GM10266 (cell line): ENCODE results near the gene ENPP5.

Source experiments
- DNase-seq: peaks from one replicate; pipeline ENCODE4 v3.0.0; 2012; ENCODE audit errors: extremely low spot score
- CTCF ChIP-seq: IDR thresholded peaks from 2 replicates; pipeline ENCODE4 v1.5.1; 2012; ENCODE audit warnings: mild to moderate bottlenecking, low read depth; ENCODE audit not compliant: control insufficient read depth, insufficient read depth; ENCODE audit errors: missing control alignments

The ENPP5 gene

DNA sequence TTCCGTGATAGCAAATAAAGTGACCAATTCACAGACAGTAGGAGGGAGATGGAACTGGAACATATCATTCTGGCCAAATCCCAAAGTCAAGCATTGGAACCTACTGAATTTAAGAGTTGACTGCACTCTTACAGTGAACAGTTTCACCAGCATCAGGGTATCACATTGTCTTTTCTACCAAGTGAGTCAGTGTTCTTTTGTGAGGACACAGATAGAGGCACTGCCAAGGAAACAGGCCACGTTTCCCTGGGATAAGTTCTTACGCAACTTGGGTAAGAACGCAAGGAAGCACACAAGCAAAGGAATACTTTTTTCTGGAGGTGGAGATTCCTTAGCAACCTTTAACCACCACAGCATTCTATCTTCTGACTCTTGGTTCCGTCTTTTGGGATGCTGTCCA, 28.6 kb upstream of the ENPP5 start:
- no peak for DNase-seq
- TF ChIP-seq CTCF: no peak

GRCh38 chr6:46191961-46192360, 21.2 kb upstream of the ENPP5 start:
- TF ChIP-seq CTCF: no peak
- no peak for DNase-seq

- DNase-seq: no peak
- TF ChIP-seq CTCF: no peak
Observed at GRCh38 chr6:46190889-46191288, 20.1 kb upstream of the ENPP5 start.

- TF ChIP-seq CTCF: no peak
- no peak for DNase-seq
Observed at GRCh38 chr6:46189726-46190125, 18.9 kb upstream of the ENPP5 start.

- no peak for TF ChIP-seq CTCF
- DNase-seq: no peak
Observed at GRCh38 chr6:46186583-46186982, 15.8 kb upstream of the ENPP5 start.

DNA sequence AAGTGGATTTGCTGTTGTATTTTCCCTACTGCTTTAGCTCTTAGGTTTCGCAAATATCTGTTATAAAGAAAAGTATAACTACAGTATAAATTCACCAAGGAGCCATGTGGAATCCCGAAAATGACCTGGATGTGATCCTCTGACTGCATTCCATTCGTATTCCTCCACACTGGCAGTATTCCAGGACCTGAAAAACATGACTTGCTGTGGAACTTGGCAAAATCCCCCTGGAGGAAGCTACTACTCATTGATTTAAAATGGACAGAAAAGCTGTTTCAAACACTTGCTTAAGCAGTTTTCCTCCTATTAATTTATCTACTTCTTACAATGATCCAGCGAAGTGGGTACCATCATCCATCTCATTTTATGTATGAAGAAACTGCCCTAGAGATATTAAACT, 13.3 kb upstream of the ENPP5 start:
- no peak for DNase-seq
- no peak for TF ChIP-seq CTCF

DNA sequence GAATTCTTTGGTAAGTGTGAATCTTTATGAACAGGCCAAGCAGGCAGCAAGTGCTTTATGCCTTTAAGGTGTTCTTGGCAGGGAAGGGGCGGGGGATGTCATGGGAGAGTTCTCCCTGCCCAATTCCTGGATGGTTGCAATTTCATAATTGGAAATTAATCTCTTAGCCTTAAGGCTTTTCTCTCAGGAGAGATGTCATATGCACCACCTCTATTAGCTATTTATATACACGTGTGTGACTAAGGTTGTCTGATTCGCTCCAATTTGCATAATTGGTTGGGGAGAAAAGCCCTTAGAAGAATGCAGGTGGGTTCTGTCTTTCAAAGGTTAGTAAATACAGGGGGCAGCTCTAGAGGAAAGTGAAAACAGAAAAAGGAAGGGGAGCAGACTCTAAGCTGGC, 5.2 kb upstream of the ENPP5 start:
- no peak for DNase-seq
- no peak for TF ChIP-seq CTCF
